GM23338 (cell line): ENCODE measurements around the gene SPX. TPM values are rescaled to one million over a fixed set of nuclear protein-coding genes. Genes with fewer than 3 reads are reported as not detected.

Source experiments
- ATAC-seq: fragments of 200-7000 bp; cut with Tn5 transposase; 3 replicates; pipeline ENCODE4 v1.9.1; 2020
- DNase-seq: peaks from one replicate; pipeline ENCODE4 v3.0.0-alpha.2; 2015; ENCODE audit warnings: low spot score
- H2AFZ ChIP-seq: fragments of 200-600 bp; sonication (generic); 2 replicates; pipeline ENCODE4 v1.8.0; 2016; ENCODE audit warnings: antibody characterized with exemption, mild to moderate bottlenecking, moderate library complexity
- H3F3A ChIP-seq: fragments of 200-600 bp; sonication (generic); replicated peaks from 2 replicates; pipeline ENCODE4 v1.8.0; 2017; ENCODE audit warnings: antibody characterized with exemption, mixed run types, low read depth
- H3K27ac ChIP-seq: fragments of 200-600 bp; sonication (generic); 2 replicates; pipeline ENCODE4 v1.6.1; 2016; ENCODE audit warnings: low read depth
- H3K27me3 ChIP-seq: fragments of 200-600 bp; sonication (generic); 2 replicates; pipeline ENCODE4 v1.8.0; 2016; ENCODE audit warnings: mild to moderate bottlenecking, mixed run types, moderate library complexity; ENCODE audit not compliant: insufficient read depth
- H3K36me3 ChIP-seq: fragments of 200-600 bp; sonication (generic); 2 replicates; pipeline ENCODE4 v1.8.0; 2016; ENCODE audit warnings: mild to moderate bottlenecking; ENCODE audit not compliant: insufficient read depth
- H3K4me1 ChIP-seq: fragments of 200-600 bp; sonication (generic); 2 replicates; pipeline ENCODE4 v1.8.0; 2016; ENCODE audit warnings: mild to moderate bottlenecking, moderate library complexity; ENCODE audit not compliant: insufficient read depth
- H3K4me2 ChIP-seq: fragments of 200-600 bp; sonication (generic); 2 replicates; pipeline ENCODE4 v1.7.1; 2017; ENCODE audit warnings: mixed run types
- H3K4me3 ChIP-seq: fragments of 200-600 bp; sonication (generic); 2 replicates; pipeline ENCODE4 v1.6.1; 2016; ENCODE audit warnings: mixed run types
- H3K79me2 ChIP-seq: fragments of 200-600 bp; sonication (generic); replicated peaks from 2 replicates; pipeline ENCODE4 v1.8.0; 2017; ENCODE audit warnings: mild to moderate bottlenecking; ENCODE audit not compliant: insufficient read depth
- H3K9me2 ChIP-seq: fragments of 200-600 bp; sonication (generic); 2 replicates; pipeline ENCODE4 v1.8.0; 2017; ENCODE audit not compliant: insufficient read depth
- H4K20me1 ChIP-seq: fragments of 200-600 bp; sonication (generic); replicated peaks from 2 replicates; pipeline ENCODE4 v1.8.0; 2017; ENCODE audit warnings: mild to moderate bottlenecking; ENCODE audit not compliant: insufficient read depth
- H3K27ac Mint-ChIP-seq: 2 replicates; pipeline ENCODE4 v1.8.0; 2020; ENCODE audit warnings: inconsistent platforms, mild to moderate bottlenecking, moderate library complexity, mixed read lengths
- H3K27me3 Mint-ChIP-seq: 3 replicates; pipeline ENCODE4 v1.8.0; 2022; ENCODE audit warnings: low read depth, mild to moderate bottlenecking, moderate library complexity, mixed read lengths, inconsistent platforms; ENCODE audit not compliant: insufficient read depth, poor library complexity
- H3K36me3 Mint-ChIP-seq: 3 replicates; pipeline ENCODE4 v1.8.0; 2021; ENCODE audit warnings: low read depth, mild to moderate bottlenecking, inconsistent platforms, moderate library complexity, mixed read lengths
- H3K4me1 Mint-ChIP-seq: 3 replicates; pipeline ENCODE4 v1.8.0; 2020; ENCODE audit warnings: mild to moderate bottlenecking, inconsistent platforms, mixed read lengths
- H3K4me3 Mint-ChIP-seq: 3 replicates; pipeline ENCODE4 v1.8.0; 2021; ENCODE audit warnings: moderate library complexity, mild to moderate bottlenecking, inconsistent platforms, mixed read lengths
- H3K9me3 Mint-ChIP-seq: 3 replicates; pipeline ENCODE4 v1.8.0; 2020; ENCODE audit warnings: moderate library complexity, mild to moderate bottlenecking, inconsistent platforms, mixed read lengths
- CREB1 ChIP-seq: fragments of 250-450 bp; sonication (Bioruptor Pico); IDR thresholded peaks from 2 replicates; pipeline ENCODE4 v1.5.0; 2020; ENCODE audit warnings: low read depth, mild to moderate bottlenecking, moderate library complexity
- EZH2 ChIP-seq: fragments of 200-600 bp; sonication (generic); IDR thresholded peaks from one replicate; pipeline ENCODE4 v1.8.0; 2017; ENCODE audit warnings: antibody characterized with exemption, mild to moderate bottlenecking, low read depth; ENCODE audit not compliant: unreplicated experiment
- EZH2phosphoT487 ChIP-seq: fragments of 200-600 bp; sonication (generic); IDR thresholded peaks from one replicate; pipeline ENCODE4 v1.8.1; 2018; ENCODE audit warnings: antibody characterized with exemption; ENCODE audit not compliant: unreplicated experiment
- JUNB ChIP-seq: IDR thresholded peaks from one replicate; pipeline ENCODE4 v1.6.1; 2016; ENCODE audit warnings: antibody characterized with exemption; ENCODE audit not compliant: unreplicated experiment
- NANOG ChIP-seq: IDR thresholded peaks from 2 replicates; pipeline ENCODE4 v1.6.1; 2016; ENCODE audit warnings: antibody characterized with exemption, borderline replicate concordance
- POLR2AphosphoS5 ChIP-seq: IDR thresholded peaks from 2 replicates; pipeline ENCODE4 v1.6.1; 2016; ENCODE audit warnings: antibody characterized with exemption, low read depth
- ZNF114 ChIP-seq: fragments of 250-450 bp; sonication (Bioruptor Pico); IDR thresholded peaks from 2 replicates; pipeline ENCODE4 v1.5.0; 2020; ENCODE audit warnings: mild to moderate bottlenecking, moderate library complexity
- polyA plus RNA-seq: library from polyadenylated mRNA; unstranded; fragments of >200 nt; fragmentation: Nextera tagmentation; extraction: Ambion mirVana; gene quantifications from 2 replicates; pipeline ENCODE4 v1.2.1, GENCODE V29; 2016
- total RNA-seq: library from RNA; depleted of rRNA; stranded (reverse); fragments of >200 nt; shearing (Covaris generic); gene quantifications from 2 replicates; pipeline ENCODE4 v1.2.3, GENCODE V29; 2014
- TF ChIP-seq, protein P1 (sequence below): fragments of 250-450 bp; sonication (Bioruptor Pico); IDR thresholded peaks from 2 replicates; pipeline ENCODE4 v1.5.0; 2020; ENCODE audit warnings: mild to moderate bottlenecking, moderate library complexity
- TF ChIP-seq, protein P2 (sequence below): IDR thresholded peaks from one replicate; pipeline ENCODE4 v1.6.1; 2018; ENCODE audit warnings: antibody characterized with exemption; ENCODE audit not compliant: unreplicated experiment
- TF ChIP-seq, protein P3 (sequence below): IDR thresholded peaks from 2 replicates; pipeline ENCODE4 v1.6.1; 2016; ENCODE audit warnings: antibody characterized with exemption

Gene SPX
- total and polyA plus RNA-seq, 2 experiments from 2014 or later, result 1.3 TPM

DNA sequence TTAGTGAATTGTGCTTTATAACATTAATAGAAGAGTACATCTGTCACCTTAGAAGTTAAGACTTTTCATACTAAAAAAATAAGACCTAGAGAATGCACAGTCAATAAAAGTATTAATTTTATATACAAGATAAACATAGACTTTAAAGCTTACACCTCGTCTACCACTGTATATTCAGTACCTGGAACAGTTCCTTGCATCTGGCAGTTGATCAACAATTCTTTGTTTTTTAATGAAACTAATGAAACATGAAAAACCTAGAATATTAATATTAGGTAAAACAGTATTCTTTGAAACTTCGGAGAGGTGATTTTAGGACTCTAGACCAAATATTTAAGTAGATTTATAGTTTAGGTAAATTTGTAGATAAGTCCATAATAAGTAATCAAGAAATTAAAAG is 20.2 kb upstream of the SPX start:
- H3K36me3 Mint-ChIP-seq, result peaks cover 6% of the 10 kb centered on the region; the same call in 2 of the 3 replicates
- no peaks in the 10 kb centered on the region for H3F3A ChIP-seq
- no peak for ATAC-seq
- no peak overlapping the region for H3K4me3 Mint-ChIP-seq
- no peak overlapping the region for H3K4me2 ChIP-seq
- H3K27me3 ChIP-seq, result no peaks in the 10 kb centered on the region
- no peak overlapping the region for H3K4me3 ChIP-seq
- peaks cover 5% of the 10 kb centered on the region; the same call in 1 of the 2 replicates for H3K36me3 ChIP-seq
- no peaks in the 10 kb centered on the region for H3K9me2 ChIP-seq
- 0 out of 2 replicates have a peak, but pooled peaks cover 10% of the 10 kb centered on the region for H4K20me1 ChIP-seq
- no peak overlapping the region for H3K27ac Mint-ChIP-seq
- TF ChIP-seq, protein P1, sequence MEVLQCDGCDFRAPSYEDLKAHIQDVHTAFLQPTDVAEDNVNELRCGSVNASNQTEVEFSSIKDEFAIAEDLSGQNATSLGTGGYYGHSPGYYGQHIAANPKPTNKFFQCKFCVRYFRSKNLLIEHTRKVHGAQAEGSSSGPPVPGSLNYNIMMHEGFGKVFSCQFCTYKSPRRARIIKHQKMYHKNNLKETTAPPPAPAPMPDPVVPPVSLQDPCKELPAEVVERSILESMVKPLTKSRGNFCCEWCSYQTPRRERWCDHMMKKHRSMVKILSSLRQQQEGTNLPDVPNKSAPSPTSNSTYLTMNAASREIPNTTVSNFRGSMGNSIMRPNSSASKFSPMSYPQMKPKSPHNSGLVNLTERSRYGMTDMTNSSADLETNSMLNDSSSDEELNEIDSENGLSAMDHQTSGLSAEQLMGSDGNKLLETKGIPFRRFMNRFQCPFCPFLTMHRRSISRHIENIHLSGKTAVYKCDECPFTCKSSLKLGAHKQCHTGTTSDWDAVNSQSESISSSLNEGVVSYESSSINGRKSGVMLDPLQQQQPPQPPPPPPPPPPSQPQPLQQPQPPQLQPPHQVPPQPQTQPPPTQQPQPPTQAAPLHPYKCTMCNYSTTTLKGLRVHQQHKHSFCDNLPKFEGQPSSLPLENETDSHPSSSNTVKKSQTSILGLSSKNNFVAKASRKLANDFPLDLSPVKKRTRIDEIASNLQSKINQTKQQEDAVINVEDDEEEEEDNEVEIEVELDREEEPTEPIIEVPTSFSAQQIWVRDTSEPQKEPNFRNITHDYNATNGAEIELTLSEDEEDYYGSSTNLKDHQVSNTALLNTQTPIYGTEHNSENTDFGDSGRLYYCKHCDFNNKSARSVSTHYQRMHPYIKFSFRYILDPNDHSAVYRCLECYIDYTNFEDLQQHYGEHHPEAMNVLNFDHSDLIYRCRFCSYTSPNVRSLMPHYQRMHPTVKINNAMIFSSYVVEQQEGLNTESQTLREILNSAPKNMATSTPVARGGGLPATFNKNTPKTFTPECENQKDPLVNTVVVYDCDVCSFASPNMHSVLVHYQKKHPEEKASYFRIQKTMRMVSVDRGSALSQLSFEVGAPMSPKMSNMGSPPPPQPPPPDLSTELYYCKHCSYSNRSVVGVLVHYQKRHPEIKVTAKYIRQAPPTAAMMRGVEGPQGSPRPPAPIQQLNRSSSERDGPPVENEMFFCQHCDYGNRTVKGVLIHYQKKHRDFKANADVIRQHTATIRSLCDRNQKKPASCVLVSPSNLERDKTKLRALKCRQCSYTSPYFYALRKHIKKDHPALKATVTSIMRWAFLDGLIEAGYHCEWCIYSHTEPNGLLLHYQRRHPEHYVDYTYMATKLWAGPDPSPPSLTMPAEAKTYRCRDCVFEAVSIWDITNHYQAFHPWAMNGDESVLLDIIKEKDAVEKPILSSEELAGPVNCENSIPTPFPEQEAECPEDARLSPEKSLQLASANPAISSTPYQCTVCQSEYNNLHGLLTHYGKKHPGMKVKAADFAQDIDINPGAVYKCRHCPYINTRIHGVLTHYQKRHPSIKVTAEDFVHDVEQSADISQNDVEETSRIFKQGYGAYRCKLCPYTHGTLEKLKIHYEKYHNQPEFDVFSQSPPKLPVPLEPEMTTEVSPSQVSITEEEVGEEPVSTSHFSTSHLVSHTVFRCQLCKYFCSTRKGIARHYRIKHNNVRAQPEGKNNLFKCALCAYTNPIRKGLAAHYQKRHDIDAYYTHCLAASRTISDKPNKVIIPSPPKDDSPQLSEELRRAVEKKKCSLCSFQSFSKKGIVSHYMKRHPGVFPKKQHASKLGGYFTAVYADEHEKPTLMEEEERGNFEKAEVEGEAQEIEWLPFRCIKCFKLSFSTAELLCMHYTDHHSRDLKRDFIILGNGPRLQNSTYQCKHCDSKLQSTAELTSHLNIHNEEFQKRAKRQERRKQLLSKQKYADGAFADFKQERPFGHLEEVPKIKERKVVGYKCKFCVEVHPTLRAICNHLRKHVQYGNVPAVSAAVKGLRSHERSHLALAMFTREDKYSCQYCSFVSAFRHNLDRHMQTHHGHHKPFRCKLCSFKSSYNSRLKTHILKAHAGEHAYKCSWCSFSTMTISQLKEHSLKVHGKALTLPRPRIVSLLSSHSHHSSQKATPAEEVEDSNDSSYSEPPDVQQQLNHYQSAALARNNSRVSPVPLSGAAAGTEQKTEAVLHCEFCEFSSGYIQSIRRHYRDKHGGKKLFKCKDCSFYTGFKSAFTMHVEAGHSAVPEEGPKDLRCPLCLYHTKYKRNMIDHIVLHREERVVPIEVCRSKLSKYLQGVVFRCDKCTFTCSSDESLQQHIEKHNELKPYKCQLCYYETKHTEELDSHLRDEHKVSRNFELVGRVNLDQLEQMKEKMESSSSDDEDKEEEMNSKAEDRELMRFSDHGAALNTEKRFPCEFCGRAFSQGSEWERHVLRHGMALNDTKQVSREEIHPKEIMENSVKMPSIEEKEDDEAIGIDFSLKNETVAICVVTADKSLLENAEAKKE (CRISPR knock-in tag), result no peak
- TF ChIP-seq JUNB, result no peak
- TF ChIP-seq POLR2AphosphoS5, result no peak
- TF ChIP-seq EZH2phosphoT487, result no peak
- no peak for TF ChIP-seq EZH2
- no peak for TF ChIP-seq NANOG
- no peak overlapping the region for H3K27ac ChIP-seq
- peaks cover 6% of the 10 kb centered on the region; the same call in 2 of the 3 replicates for H3K4me1 Mint-ChIP-seq
- H3K9me3 Mint-ChIP-seq, result no peaks in the 10 kb centered on the region
- peaks cover 56% of the 10 kb centered on the region for H3K79me2 ChIP-seq
- no peak for DNase-seq
- H3K4me1 ChIP-seq, result peaks cover 9% of the 10 kb centered on the region
- no peaks in the 10 kb centered on the region for H3K27me3 Mint-ChIP-seq
- H2AFZ ChIP-seq, result no peak overlapping the region

DNA sequence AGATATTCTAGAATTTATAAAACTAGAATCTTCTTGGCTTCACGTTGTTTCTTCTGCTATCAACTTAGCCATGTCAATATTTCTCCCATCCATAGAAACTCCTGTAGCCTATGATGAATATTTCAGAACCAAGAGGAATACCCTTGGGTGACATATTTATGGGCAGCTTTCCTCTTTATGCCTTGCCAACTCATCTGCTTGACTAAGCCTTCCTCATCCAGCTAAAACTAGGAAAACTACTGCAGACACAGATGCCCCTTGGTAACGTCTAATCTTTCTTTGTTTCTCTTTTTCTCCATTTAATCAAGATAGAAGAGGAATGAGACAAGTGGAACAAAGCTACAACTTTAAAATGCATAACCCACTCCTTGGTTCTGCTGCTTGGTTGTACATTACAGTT is 18.2 kb upstream of the SPX start:
- H2AFZ ChIP-seq, result no peak overlapping the region
- H3K4me1 Mint-ChIP-seq, result peaks cover 2% of the 10 kb centered on the region; the same call in 2 of the 3 replicates
- no peak overlapping the region for H3K4me2 ChIP-seq
- H3K9me2 ChIP-seq, result no peaks in the 10 kb centered on the region
- DNase-seq (no peak), ATAC-seq (no peak)
- H3K36me3 ChIP-seq, result peaks cover 17% of the 10 kb centered on the region
- no peak overlapping the region for H3K4me3 Mint-ChIP-seq
- H3K4me3 ChIP-seq, result no peak overlapping the region
- H3F3A ChIP-seq, result no peaks in the 10 kb centered on the region
- peaks cover 4% of the 10 kb centered on the region for H3K4me1 ChIP-seq
- peaks cover 6% of the 10 kb centered on the region; the same call in 2 of the 3 replicates for H3K36me3 Mint-ChIP-seq
- H3K27ac Mint-ChIP-seq, result no peak overlapping the region
- H3K27ac ChIP-seq, result no peak overlapping the region
- 0 out of 2 replicates have a peak, but pooled peaks cover 10% of the 10 kb centered on the region for H4K20me1 ChIP-seq
- TF ChIP-seq EZH2phosphoT487, result no peak
- TF ChIP-seq, protein P2, sequence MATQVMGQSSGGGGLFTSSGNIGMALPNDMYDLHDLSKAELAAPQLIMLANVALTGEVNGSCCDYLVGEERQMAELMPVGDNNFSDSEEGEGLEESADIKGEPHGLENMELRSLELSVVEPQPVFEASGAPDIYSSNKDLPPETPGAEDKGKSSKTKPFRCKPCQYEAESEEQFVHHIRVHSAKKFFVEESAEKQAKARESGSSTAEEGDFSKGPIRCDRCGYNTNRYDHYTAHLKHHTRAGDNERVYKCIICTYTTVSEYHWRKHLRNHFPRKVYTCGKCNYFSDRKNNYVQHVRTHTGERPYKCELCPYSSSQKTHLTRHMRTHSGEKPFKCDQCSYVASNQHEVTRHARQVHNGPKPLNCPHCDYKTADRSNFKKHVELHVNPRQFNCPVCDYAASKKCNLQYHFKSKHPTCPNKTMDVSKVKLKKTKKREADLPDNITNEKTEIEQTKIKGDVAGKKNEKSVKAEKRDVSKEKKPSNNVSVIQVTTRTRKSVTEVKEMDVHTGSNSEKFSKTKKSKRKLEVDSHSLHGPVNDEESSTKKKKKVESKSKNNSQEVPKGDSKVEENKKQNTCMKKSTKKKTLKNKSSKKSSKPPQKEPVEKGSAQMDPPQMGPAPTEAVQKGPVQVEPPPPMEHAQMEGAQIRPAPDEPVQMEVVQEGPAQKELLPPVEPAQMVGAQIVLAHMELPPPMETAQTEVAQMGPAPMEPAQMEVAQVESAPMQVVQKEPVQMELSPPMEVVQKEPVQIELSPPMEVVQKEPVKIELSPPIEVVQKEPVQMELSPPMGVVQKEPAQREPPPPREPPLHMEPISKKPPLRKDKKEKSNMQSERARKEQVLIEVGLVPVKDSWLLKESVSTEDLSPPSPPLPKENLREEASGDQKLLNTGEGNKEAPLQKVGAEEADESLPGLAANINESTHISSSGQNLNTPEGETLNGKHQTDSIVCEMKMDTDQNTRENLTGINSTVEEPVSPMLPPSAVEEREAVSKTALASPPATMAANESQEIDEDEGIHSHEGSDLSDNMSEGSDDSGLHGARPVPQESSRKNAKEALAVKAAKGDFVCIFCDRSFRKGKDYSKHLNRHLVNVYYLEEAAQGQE, result no peak
- no peak for TF ChIP-seq CREB1
- TF ChIP-seq ZNF114, result no peak
- TF ChIP-seq, protein P3, sequence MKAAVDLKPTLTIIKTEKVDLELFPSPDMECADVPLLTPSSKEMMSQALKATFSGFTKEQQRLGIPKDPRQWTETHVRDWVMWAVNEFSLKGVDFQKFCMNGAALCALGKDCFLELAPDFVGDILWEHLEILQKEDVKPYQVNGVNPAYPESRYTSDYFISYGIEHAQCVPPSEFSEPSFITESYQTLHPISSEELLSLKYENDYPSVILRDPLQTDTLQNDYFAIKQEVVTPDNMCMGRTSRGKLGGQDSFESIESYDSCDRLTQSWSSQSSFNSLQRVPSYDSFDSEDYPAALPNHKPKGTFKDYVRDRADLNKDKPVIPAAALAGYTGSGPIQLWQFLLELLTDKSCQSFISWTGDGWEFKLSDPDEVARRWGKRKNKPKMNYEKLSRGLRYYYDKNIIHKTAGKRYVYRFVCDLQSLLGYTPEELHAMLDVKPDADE, result no peak
- TF ChIP-seq JUNB, result no peak
- no peak for TF ChIP-seq EZH2
- no peaks in the 10 kb centered on the region for H3K27me3 ChIP-seq
- no peaks in the 10 kb centered on the region for H3K27me3 Mint-ChIP-seq
- peaks cover 47% of the 10 kb centered on the region for H3K79me2 ChIP-seq
- H3K9me3 Mint-ChIP-seq, result no peaks in the 10 kb centered on the region
